Activated effector memory CD4-positive, alpha-beta T cell treated with anti-CD3 and anti-CD28 coated beads, Interleukin-2, amount 50 U/mL, for 16 hours (primary cell): ENCODE measurements around the gene NHERF2.

Experiments used
- DNase-seq: peaks from one replicate; pipeline ENCODE4 v3.0.0-alpha.2; 2020

Gene NHERF2

DNA sequence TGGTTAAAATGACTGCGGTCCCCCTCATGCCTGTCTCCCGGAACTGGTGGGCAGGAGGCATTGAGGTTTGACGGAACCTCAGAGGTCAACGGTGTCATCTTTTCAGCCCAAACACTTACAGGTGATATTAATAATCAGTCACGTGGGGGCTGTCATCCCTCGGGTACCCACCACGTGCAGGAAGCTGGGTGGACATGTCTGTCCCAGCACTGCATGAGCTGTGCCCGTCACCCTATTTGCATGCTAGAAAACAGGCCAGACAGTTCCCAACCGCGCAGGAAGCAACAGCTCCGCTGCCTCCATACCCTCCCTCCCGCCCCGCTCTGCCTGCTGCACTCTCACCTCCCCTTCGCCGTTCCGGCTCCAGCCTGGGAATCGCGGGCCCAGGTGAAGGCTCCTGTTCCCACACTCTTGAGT, 35.6 kb upstream of the NHERF2 start:
- DNase-seq, result peak; percentile 79

GRCh38 chr16:1991588-1991947, 35.1 kb upstream of the NHERF2 start:
- no peak for DNase-seq

DNA sequence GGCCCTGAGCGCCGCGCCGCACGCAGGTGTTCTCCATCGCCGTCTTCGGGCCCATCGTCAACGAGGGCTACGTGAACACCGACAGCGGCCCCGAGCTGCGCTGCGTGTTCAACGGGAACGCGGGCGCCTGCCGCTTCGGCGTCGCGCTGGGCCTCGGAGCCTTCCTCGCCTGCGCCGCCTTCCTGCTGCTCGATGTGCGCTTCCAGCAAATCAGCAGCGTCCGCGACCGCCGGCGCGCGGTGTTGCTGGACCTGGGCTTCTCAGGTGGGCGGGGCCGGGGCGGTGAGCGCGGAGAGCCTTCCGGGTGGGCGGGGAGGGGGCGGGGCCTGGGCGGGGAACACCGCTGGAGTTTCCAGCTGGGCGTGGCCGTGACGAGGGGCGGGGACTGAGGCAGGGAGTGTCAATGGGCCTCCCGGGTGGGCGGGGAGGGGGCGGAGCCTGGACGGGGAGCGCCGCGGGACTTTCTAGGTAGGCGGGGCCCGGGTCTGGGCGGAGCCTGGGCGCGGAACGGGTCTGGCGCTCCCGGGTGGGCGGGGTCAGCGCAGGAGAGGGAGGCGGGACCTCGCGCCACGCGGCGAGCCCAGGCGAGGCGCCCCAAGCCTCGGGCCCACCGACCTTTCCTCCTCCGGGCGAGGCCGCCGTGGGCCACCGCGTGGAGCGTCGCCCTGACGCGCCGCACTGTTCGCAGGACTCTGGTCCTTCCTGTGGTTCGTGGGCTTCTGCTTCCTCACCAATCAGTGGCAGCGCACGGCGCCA, 34.6 kb upstream of the NHERF2 start:
- peak; percentile 98 for DNase-seq

- DNase-seq, result no peak
Measured at GRCh38 chr16:1992704-1993317, 33.9 kb upstream of the NHERF2 start.

DNA sequence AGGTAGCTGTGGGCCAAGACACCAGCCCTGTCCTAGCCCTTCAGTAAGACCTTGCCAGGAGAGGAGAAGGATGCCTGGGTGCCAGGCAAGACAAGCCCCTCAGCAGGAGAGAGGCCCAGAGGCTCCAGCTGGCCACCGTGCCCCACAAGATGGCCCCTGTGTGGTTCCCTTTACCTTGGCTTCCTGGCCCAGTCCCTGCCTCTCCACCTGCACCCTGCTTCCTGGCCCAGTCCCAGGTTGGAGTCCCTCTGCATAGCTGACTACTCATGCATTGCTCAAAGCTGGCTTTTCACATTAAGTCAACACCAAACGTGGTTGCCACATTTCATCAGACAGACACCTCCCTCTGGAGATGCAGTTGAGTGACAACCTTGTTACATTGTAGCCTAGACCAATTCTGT, 33.0 kb upstream of the NHERF2 start:
- no peak for DNase-seq

DNA sequence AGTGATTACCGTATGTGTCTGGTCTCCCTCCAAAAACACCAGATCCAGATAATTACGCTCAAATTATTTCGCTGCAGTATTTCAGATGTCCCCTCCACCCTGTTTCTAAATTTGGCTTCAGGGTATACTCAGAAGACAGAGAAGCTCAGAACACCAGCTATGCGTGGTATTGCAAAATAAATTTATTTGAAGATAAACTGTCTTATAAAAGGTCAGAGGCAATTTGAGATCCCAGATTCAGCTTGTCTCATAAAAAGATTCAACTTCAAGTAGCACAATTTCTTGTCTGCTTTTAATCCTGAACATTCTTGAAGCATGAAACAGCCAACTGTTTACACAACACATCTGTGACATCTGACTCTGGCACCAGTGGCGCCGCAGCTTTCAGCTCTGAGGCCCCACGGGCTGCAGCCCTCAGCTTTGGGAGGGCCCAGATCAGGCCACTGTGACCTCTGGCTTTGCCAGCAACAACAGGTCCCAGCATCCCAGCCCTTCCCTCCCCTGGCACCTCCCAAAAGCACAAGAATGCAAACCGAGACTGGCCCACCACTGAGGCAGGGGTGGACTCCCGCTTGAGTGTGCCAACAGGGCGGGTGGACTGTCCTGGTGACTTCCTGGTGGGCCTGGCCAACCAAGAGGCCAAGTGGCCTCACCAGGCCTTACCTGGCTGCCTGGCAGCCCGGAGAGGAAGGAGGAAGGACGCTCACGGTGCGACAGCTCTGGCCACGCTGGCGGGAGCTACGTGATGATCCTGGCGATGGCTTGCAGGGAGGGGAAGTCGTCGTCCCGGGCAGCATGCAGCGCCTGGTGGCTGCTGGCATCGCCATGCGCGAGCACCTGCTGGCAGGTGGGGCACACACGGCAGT, 29.0 kb upstream of the NHERF2 start:
- DNase-seq, result no peak

- DNase-seq, result no peak
Measured at GRCh38 chr16:1998360-1998835, 28.3 kb upstream of the NHERF2 start.

GRCh38 chr16:1998852-1999801, 27.6 kb upstream of the NHERF2 start:
- DNase-seq, result no peak

DNA sequence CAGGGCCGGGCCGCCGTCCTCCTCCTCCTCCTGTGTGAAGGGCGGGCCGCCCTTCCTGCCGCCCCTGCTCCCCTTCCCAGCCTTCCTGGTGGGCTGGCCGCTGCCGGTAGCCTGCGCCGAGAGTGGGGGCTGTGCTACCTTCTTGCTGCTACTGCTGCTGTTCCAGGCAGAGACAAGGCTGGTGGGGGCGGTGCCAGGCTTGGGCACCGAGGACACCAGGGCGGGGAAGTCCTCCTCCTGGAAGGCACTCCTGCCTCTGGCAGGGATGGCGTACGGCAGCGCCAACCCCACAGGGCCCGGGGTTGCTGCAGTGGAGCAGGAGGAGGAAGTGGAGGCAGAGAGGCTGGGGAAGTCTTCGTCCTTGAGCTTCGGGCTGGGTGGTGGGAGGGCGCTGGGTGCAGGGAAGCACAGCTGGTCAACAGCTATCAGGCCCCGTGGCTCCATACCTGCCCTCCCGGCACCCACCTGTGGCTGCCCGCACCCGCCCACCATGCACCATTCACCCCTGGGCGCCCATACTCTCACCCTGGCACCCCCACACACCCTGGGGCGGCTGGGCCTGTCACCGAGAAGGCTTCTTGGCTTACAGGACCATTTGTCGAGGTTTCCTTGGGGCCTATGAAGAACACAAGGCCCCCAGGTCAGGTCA, 26.7 kb upstream of the NHERF2 start:
- no peak for DNase-seq

- DNase-seq, result no peak
Measured at GRCh38 chr16:2001035-2001434, 25.7 kb upstream of the NHERF2 start.

DNA sequence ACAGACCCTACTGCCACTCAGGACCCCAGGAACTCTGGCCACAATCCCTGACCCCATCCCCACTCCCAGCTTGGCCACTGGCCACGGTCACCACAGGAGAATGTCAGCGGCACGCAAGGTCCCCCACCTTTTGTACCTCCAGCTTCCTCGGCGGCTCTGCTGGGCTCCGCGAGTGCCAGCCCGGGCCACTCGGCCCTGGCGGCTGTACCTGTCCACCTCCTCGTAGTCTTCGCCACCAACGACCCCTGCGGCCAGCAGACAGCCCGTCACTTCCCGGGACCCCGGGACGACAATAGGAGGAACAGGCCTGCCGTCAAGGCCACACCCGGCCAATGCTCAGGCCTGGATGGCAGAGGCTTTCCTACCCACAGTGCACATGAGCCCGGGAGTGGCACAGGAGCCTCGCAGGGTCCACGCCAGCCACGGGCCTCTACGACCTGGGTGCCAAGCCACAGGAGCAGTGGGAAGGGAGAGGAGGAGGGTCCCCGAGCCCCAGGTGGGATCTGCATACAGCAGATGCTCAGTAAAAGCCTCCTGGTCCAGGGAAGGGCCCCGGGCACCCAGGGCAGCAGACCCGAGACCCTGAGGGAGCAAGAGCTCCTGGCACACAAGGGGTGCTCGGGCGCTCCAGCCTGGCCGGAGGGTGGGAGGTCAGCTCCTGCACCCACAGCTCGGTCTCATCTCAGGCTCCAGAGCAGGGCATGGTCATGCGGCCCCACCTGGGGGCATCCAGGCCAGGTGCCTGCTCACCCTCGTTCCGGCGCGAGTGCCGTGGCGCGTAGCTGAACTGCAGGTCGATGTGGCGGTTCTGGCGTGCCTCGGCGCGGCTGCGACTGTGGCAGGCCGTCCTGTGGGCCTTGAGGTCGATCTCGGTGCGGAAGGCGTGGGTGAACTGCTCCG, 25.0 kb upstream of the NHERF2 start:
- no peak for DNase-seq

DNA sequence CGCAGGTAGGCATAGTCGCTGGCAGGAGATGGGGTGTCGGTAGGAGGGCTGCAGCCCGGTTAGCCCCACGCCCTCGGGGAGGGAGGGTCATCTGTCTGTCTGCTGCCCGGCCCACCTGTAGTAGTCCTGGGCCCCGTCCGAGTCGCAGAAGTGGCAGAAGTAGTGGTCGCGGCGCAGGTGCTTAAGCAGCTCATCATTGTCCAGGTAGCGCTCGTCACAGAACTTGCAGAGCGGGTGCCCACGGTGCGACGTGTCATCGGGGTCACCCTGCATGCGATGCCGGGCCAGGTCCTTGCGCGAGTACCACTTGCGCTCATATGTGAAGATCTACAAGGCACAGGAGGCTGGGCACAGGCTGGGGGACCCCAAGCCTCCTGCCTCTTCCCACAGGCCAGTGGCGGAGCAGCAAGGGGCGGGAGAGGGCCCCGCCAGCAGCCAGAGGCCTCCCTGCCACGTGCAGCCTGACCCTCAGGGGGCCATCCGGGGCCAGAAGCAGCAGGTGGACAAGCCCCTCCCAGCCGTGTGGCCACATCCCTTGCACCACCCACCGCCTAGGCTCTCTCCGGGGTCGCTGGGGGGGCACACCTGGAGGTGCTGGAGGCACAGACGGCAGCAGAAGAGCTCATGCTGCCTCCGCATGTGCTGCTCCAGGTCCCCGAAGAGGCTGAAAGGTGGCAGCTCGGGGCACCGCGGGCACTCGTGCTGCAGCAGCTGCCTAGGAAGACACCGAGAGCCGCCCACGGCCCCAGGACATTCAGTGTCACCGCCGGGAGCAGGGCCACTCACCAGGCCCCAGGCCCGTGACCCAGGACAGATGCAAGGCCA, 24.1 kb upstream of the NHERF2 start:
- DNase-seq, result no peak

DNA sequence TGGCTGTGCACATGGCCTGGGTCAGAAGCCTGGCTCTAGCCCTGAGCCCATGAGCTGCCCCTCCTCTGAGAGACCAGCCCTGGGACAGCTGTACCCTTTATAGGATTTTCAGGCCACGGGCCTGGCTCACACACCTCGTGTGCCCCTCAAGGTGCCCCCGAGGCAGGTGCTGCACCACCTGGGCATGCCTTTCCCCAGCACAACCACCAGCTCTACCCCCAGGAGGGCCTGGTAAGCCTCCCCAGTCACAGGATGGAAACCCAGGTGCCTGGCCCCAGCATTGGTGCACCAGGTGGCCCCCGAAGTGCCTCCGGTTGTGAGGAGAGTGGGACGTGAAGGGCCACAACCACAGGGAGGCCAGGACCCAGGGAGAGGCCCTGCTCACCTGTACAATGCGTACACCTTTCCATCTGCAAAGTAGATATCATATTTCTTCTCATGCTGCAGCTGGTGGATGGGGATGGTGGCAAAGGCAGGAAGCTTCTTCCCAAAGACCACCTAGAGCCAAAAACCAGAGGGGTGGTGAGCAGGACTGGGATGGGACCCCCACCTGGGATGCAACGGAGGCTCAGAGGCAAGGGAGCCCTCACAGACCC, 23.4 kb upstream of the NHERF2 start:
- no peak for DNase-seq

GRCh38 chr16:2003827-2004641, 22.7 kb upstream of the NHERF2 start:
- DNase-seq, result peak; percentile 95

DNA sequence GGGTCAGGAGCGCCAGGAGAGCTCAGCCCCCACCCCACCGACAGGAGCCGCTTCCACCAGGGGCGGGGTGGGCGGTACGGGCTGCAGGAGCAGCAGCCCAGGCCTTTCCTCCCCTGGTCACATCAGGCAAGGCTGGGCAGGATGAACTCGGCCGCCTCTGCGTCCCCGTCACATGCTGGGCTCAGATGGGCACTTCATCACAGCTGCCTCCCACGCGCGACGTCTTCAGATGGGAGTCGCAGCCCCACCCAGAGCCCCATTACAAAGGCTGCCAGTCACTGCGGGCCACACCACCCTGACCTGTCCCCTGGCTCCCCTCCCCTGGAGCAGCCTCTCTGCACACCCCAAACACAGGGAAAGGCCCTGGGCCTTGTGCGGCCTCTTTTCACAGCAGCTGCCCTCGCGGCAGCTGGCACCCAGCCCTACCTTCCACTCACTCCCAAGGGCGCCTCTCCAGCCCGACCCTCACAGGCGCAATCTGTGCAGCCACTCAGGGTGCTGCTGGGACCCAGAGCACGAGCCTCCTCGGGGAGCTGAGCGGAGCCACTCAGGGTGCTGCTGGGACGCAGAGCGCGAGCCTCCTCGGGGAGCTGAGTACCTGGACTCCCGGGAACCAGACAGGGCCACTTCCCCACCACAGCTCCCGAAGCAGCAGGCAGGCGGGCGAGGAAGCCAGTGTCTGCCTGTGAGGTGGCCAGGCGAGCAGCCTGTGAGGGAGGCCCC, 21.7 kb upstream of the NHERF2 start:
- DNase-seq, result no peak

DNA sequence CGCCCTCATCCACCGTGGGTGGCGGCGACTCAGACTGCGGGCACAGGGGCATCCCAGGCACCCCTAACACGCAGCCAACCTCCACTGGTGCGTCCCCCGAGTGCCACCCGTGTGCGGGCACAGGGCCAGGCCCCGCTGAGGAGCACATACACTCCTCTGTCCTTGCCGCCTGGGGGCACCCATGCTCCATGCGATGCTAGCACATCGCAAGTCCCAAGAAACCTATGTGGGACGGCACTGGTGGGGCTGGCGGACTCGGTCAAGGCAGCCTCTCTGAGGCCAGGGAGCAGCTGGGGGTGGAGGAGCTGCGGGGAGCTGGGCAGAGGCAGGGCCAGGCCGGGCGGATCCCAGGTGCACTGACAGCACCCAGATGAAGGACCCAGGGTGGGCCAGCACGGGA, 21.1 kb upstream of the NHERF2 start:
- no peak for DNase-seq

DNA sequence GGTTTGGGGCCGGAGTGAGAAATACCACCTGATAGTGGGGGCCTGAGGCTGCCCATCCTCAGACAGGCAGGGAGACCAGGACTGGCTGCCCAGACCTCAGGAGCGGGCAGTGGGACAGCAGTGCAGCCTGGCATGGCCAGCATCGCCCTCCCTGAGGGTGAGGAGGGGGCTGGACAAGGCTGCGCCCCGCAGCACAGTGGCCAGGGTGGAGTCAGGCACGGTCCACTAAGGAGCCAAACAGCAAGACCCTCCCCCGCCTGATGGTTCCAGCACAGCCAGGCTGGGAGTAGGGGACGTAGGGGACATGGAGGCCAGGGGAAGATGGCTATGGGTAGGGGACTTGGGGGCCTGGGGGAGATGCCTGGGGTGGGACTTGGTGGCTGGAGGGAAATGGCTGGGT, 20.4 kb upstream of the NHERF2 start:
- DNase-seq, result no peak
